PFSK-1 (cell line): ENCODE measurements around the gene KSR2.

ENCODE experiments used
- FOXP2 ChIP-seq: optimal IDR thresholded peaks from 2 replicates; pipeline ENCODE3; 2011; ENCODE audit warnings: borderline replicate concordance, control low read depth, inconsistent platforms; ENCODE audit not compliant: insufficient read depth; ENCODE audit errors: extremely low read length, extremely low read depth
- POLR2AphosphoS5 ChIP-seq: IDR thresholded peaks from 2 replicates; pipeline ENCODE4 v1.6.1; 2012; ENCODE audit warnings: low read depth, mild to moderate bottlenecking, control low read depth, low read length, moderate library complexity
- REST ChIP-seq, 2 experiments: IDR thresholded peaks; 2 replicates each; pipeline versions ENCODE4 v1.6.1 to v1.8.0; 2011 to 2012; ENCODE audit warnings: low read depth in 2 of 2, low read length in 2 of 2, control low read depth in 1 of 2, inconsistent platforms in 1 of 2, mild to moderate bottlenecking in 1 of 2, moderate library complexity in 1 of 2; ENCODE audit not compliant: insufficient read depth in 1 of 2
- SIN3A ChIP-seq: IDR thresholded peaks from 2 replicates; pipeline ENCODE4 v1.6.1; 2012; ENCODE audit warnings: mild to moderate bottlenecking, low read length, moderate library complexity, borderline replicate concordance; ENCODE audit not compliant: insufficient read depth
- TAF1 ChIP-seq: IDR thresholded peaks from 2 replicates; pipeline ENCODE4 v1.6.1; 2012; ENCODE audit warnings: low read length, control low read depth, borderline replicate concordance; ENCODE audit not compliant: insufficient read depth

The KSR2 gene

GRCh38 chr12:117545216-117545615 lies 423.6 kb downstream of the KSR2 start:
- TF ChIP-seq POLR2AphosphoS5 (no peak), FOXP2 (no peak), SIN3A (no peak), TAF1 (no peak)

GRCh38 chr12:117540011-117540410 lies 428.8 kb downstream of the KSR2 start:
- TF ChIP-seq FOXP2 (no peak), SIN3A (no peak), POLR2AphosphoS5 (no peak), TAF1 (no peak), REST (IDR thresholded peaks at IDR 0.05; ENCODE audit: insufficient read depth in 1 of 2, low read depth in 2 of 2, low read length in 2 of 2) (no peak)

- TF ChIP-seq REST (IDR thresholded peaks at IDR 0.05; ENCODE audit: insufficient read depth in 1 of 2, low read depth in 2 of 2, low read length in 2 of 2): no peak
- TF ChIP-seq FOXP2: no peak
- TF ChIP-seq TAF1: no peak
- no peak for TF ChIP-seq SIN3A
- TF ChIP-seq POLR2AphosphoS5: no peak
Observed at GRCh38 chr12:117538926-117539325, 429.9 kb downstream of the KSR2 start.

- TF ChIP-seq POLR2AphosphoS5 (no peak), FOXP2 (no peak), SIN3A (no peak)
Observed at GRCh38 chr12:117538032-117538690, 430.6 kb downstream of the KSR2 start.

GRCh38 chr12:117533687-117534086 lies 435.1 kb downstream of the KSR2 start:
- TF ChIP-seq POLR2AphosphoS5: no peak
- no peak for TF ChIP-seq TAF1
- TF ChIP-seq REST (IDR thresholded peaks at IDR 0.05; ENCODE audit: insufficient read depth in 1 of 2, low read depth in 2 of 2, low read length in 2 of 2): no peak
- TF ChIP-seq SIN3A: no peak
- no peak for TF ChIP-seq FOXP2

- TF ChIP-seq POLR2AphosphoS5 (no peak), TAF1 (no peak), SIN3A (no peak), FOXP2 (no peak), REST (IDR thresholded peaks at IDR 0.05; ENCODE audit: insufficient read depth in 1 of 2, low read depth in 2 of 2, low read length in 2 of 2) (no peak)
Observed at GRCh38 chr12:117530796-117531195, 438.0 kb downstream of the KSR2 start.
